ENCODE results near the gene PIK3AP1. TPM values are rescaled to one million over a fixed set of nuclear protein-coding genes. Genes with fewer than 3 reads are reported as not detected.

Gene PIK3AP1
- polyA plus RNA-seq, 1 of the 3 experiments (the other 2 are of a cell fraction) = 0.07 TPM

DNA sequence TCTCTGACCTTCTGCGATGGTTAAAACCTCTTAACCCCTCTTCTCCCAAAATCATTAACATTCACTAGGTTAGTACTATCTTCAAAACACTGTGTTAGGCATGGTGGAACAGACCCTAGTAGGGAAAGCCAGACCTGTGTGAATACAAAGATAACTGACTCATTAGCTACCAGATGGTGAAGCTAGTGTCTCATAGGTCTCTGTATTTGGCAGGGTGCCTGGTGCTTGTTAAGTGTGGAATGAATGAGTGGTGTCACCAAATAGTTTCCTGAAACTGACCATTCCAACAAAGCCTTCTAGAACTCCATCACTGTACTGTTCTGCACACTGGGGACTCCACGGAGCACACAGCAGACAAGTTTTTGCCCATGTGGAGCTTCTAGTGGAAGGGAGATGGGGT is 105.8 kb downstream of the PIK3AP1 start:
- WGBS (ENCODE audit: low lambda C conversion rate) = 37% methylated on average over 2 of the region's 2 CpGs
- no peak overlapping the region for H3K4me3 ChIP-seq (ENCODE audit: low read depth in 2 of 2, low read length in 1 of 2)
- H3K36me3 ChIP-seq (replicated peaks in 1 of 2; ENCODE audit: control insufficient read depth in 1 of 2, insufficient read depth in 2 of 2, low read length in 1 of 2) = no peaks in the 10 kb centered on the region
- H3K27ac ChIP-seq (ENCODE audit: low read depth in 2 of 2, low read length in 1 of 2) = peak overlapping the region in 1 of 2 experiments; percentile 39; a peak in 1 of 4 replicates
- H3K27me3 ChIP-seq (ENCODE audit: insufficient read depth) = no peaks in the 10 kb centered on the region
- H3K9ac ChIP-seq = no peak overlapping the region
- no peaks in the 10 kb centered on the region for H3K9me2 ChIP-seq
- no peaks in the 10 kb centered on the region for H3K9me3 ChIP-seq
- H3K4me2 ChIP-seq = peak overlapping the region; percentile 25; the same call in 1 of the 2 replicates
- ChIA-PET POLR2A (no interaction called here), CTCF (no interaction called here)
- H3F3A ChIP-seq (replicated peaks; ENCODE audit: insufficient read depth) = no peaks in the 10 kb centered on the region
- peak; percentile 36 for DNase-seq
- no peaks in the 10 kb centered on the region for H4K20me1 ChIP-seq (ENCODE audit: insufficient read depth)
- H3K79me2 ChIP-seq (ENCODE audit: insufficient read depth) = no peaks in the 10 kb centered on the region
- TF ChIP-seq TCF12 (IDR thresholded peaks at IDR 0.05) (peak; percentile 75), FOSL2 (IDR thresholded peaks at IDR 0.05; ENCODE audit: borderline replicate concordance, low read depth) (peak; percentile 64; the same call in 1 of the 2 replicates), REST (IDR thresholded peaks at IDR 0.05; ENCODE audit: low read depth, low read length) (no peak), NFIC (IDR thresholded peaks at IDR 0.05; ENCODE audit: borderline replicate concordance) (peak; percentile 70; the same call in 1 of the 2 replicates), RXRA (IDR thresholded peaks at IDR 0.05; ENCODE audit: borderline replicate concordance, low read depth) (no peak), GATA2 (CRISPR knock-in tag; IDR thresholded peaks at IDR 0.05) (no peak), FOXJ3 (CRISPR knock-in tag; IDR thresholded peaks at IDR 0.05) (no peak), ELF1 (IDR thresholded peaks at IDR 0.05) (no peak), USF1 (IDR thresholded peaks at IDR 0.05; ENCODE audit: borderline replicate concordance, low read depth) (no peak), SMC3 (IDR thresholded peaks at IDR 0.05; ENCODE audit: low read depth, low read length) (no peak), EZH2phosphoT487 (IDR thresholded peaks at IDR 0.05; ENCODE audit: borderline replicate concordance, low read depth) (no peak), JUND (IDR thresholded peaks at IDR 0.05) (peak; percentile 42; the same call in 1 of the 2 replicates)
- TF ChIP-seq, protein P1, sequence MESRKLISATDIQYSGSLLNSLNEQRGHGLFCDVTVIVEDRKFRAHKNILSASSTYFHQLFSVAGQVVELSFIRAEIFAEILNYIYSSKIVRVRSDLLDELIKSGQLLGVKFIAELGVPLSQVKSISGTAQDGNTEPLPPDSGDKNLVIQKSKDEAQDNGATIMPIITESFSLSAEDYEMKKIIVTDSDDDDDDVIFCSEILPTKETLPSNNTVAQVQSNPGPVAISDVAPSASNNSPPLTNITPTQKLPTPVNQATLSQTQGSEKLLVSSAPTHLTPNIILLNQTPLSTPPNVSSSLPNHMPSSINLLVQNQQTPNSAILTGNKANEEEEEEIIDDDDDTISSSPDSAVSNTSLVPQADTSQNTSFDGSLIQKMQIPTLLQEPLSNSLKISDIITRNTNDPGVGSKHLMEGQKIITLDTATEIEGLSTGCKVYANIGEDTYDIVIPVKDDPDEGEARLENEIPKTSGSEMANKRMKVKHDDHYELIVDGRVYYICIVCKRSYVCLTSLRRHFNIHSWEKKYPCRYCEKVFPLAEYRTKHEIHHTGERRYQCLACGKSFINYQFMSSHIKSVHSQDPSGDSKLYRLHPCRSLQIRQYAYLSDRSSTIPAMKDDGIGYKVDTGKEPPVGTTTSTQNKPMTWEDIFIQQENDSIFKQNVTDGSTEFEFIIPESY (IDR thresholded peaks at IDR 0.05; ENCODE audit: borderline replicate concordance, low read depth) = no peak
- TF ChIP-seq, protein P2, sequence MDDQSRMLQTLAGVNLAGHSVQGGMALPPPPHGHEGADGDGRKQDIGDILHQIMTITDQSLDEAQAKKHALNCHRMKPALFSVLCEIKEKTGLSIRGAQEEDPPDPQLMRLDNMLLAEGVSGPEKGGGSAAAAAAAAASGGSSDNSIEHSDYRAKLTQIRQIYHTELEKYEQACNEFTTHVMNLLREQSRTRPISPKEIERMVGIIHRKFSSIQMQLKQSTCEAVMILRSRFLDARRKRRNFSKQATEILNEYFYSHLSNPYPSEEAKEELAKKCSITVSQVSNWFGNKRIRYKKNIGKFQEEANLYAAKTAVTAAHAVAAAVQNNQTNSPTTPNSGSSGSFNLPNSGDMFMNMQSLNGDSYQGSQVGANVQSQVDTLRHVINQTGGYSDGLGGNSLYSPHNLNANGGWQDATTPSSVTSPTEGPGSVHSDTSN (IDR thresholded peaks at IDR 0.05) = peak; percentile 73
- TF ChIP-seq, protein P3, sequence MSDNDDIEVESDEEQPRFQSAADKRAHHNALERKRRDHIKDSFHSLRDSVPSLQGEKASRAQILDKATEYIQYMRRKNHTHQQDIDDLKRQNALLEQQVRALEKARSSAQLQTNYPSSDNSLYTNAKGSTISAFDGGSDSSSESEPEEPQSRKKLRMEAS (IDR thresholded peaks at IDR 0.05; ENCODE audit: low read depth) = no peak
- no peak overlapping the region for H2AFZ ChIP-seq (ENCODE audit: low read depth)
- peaks cover 6 to 8% of the 10 kb centered on the region in 2 experiments; a peak in 1 of 4 replicates for H3K4me1 ChIP-seq (ENCODE audit: control insufficient read depth in 1 of 2, insufficient read depth in 2 of 2, low read depth in 1 of 2, low read length in 1 of 2)
